ENCODE measurements around the gene DPYSL3. TPM values are rescaled to one million over a fixed set of nuclear protein-coding genes. Genes with fewer than 3 reads are reported as not detected.

The DPYSL3 gene
- total RNA-seq, 2 experiments from 2014 or later = 0.13 to 0.38 TPM

GRCh38 chr5:147523069-147523468 is 13.2 kb upstream of the DPYSL3 start:
- H3K9me3 Mint-ChIP-seq = no peaks in the 10 kb centered on the region
- CTCF ChIA-PET = no interaction called here
- POLR2A ChIA-PET = no interaction called here
- TF ChIP-seq, protein P1, sequence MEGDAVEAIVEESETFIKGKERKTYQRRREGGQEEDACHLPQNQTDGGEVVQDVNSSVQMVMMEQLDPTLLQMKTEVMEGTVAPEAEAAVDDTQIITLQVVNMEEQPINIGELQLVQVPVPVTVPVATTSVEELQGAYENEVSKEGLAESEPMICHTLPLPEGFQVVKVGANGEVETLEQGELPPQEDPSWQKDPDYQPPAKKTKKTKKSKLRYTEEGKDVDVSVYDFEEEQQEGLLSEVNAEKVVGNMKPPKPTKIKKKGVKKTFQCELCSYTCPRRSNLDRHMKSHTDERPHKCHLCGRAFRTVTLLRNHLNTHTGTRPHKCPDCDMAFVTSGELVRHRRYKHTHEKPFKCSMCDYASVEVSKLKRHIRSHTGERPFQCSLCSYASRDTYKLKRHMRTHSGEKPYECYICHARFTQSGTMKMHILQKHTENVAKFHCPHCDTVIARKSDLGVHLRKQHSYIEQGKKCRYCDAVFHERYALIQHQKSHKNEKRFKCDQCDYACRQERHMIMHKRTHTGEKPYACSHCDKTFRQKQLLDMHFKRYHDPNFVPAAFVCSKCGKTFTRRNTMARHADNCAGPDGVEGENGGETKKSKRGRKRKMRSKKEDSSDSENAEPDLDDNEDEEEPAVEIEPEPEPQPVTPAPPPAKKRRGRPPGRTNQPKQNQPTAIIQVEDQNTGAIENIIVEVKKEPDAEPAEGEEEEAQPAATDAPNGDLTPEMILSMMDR (IDR thresholded peaks at IDR 0.05) = no peak
- intact Hi-C loops (cut with micrococcal nuclease) = no loop called here
- H3K4me3 Mint-ChIP-seq = no peak overlapping the region
- ATAC-seq (no peak), DNase-seq (no peak)
- H3K27ac Mint-ChIP-seq = no peak overlapping the region
- H3K27me3 Mint-ChIP-seq = peaks cover 7% of the 10 kb centered on the region
- H3K4me1 Mint-ChIP-seq (ENCODE audit: low read depth) = no peaks in the 10 kb centered on the region
- H3K36me3 Mint-ChIP-seq (ENCODE audit: low read depth) = no peaks in the 10 kb centered on the region

DNA sequence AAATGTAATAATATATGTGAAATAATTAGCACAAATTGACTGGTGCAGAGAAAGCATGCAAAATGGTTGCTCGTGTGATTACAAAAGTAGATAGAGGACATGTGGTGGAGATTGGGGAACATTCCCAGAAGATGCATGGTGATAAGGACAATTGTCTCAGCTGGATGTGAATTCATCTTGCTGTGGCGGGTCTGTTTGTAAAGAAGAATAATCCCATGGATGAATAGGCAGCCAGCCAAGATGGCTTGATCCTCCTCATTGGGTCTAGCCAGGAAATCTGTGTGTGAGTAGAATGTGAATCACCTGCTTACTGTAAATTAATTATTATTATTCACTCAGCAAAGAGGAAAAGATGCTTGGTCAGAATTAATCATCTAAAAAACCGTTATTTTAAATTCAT is 12.6 kb upstream of the DPYSL3 start:
- H3K9me3 Mint-ChIP-seq = no peaks in the 10 kb centered on the region
- POLR2A ChIA-PET = no interaction called here
- no peaks in the 10 kb centered on the region for H3K4me1 Mint-ChIP-seq (ENCODE audit: low read depth)
- CTCF ChIA-PET = no interaction called here
- H3K27ac Mint-ChIP-seq = no peak overlapping the region
- no peaks in the 10 kb centered on the region for H3K36me3 Mint-ChIP-seq (ENCODE audit: low read depth)
- peaks cover 7% of the 10 kb centered on the region for H3K27me3 Mint-ChIP-seq
- TF ChIP-seq, protein P1 (IDR thresholded peaks at IDR 0.05) = no peak
- intact Hi-C loops (cut with micrococcal nuclease) = no loop called here
- ATAC-seq (no peak), DNase-seq (no peak)
- H3K4me3 Mint-ChIP-seq = no peak overlapping the region

- DNase-seq (no peak), ATAC-seq (no peak)
- CTCF ChIA-PET = no interaction called here
- Mint-ChIP-seq H3K4me1 (ENCODE audit: low read depth) (no peaks in the 10 kb centered on the region), H3K36me3 (ENCODE audit: low read depth) (no peaks in the 10 kb centered on the region), H3K9me3 (no peaks in the 10 kb centered on the region), H3K4me3 (no peak overlapping the region), H3K27me3 (peaks cover 7% of the 10 kb centered on the region), H3K27ac (no peak overlapping the region)
- TF ChIP-seq, protein P1 (IDR thresholded peaks at IDR 0.05) = no peak
- POLR2A ChIA-PET = no interaction called here
- intact Hi-C loops (cut with micrococcal nuclease) = no loop called here
Measured at GRCh38 chr5:147520450-147520849, 10.6 kb upstream of the DPYSL3 start.

DNA sequence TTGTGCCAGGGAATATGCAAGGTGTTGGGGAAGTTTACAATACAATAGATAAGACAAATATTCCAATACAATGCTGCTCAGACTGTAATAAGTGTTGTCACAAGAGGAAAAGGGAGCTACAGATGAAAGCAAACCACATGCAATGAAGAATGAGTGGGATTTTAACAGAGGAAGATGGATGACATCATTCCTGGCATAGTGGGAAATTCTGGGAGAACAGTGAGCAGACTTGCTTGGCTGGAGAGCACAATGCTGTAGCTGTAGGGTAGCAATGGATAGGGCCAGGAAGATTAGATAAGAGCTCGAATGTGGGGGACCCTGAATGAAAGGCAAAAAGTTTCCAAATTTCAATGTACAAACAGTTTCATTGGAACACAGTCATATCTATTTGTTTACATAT is 9.5 kb upstream of the DPYSL3 start:
- ChIA-PET CTCF (no interaction called here), POLR2A (no interaction called here)
- intact Hi-C loops (cut with micrococcal nuclease) = no loop called here
- ATAC-seq (no peak), DNase-seq (no peak)
- Mint-ChIP-seq H3K27ac (no peak overlapping the region), H3K4me3 (no peak overlapping the region), H3K36me3 (ENCODE audit: low read depth) (no peaks in the 10 kb centered on the region), H3K9me3 (no peaks in the 10 kb centered on the region), H3K4me1 (ENCODE audit: low read depth) (no peaks in the 10 kb centered on the region), H3K27me3 (peaks cover 4% of the 10 kb centered on the region)
- TF ChIP-seq, protein P1 (IDR thresholded peaks at IDR 0.05) = no peak

DNA sequence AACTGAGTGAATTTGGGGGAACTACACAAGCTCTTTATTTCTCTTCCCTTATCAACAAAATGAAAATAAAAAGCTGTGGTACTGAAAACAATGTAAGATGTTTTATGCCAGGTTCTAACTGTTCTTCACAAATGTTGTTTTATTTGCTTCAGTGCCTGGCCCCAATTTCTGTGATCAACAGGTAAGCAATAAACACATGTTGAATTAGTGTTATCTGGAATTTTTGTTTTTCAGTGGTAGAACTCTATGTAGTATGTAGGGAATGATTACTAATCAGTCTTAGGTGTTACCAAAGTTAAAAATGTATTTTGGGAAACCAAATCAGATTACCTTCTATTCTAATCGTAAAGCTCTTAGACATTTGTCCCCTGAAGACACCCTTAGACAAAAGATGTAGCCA is 7.5 kb upstream of the DPYSL3 start:
- ChIA-PET POLR2A (no interaction called here), CTCF (no interaction called here)
- H3K27me3 Mint-ChIP-seq = peaks cover 11% of the 10 kb centered on the region
- intact Hi-C loops (cut with micrococcal nuclease) = no loop called here
- H3K36me3 Mint-ChIP-seq (ENCODE audit: low read depth) = no peaks in the 10 kb centered on the region
- DNase-seq = no peak
- TF ChIP-seq, protein P1 (IDR thresholded peaks at IDR 0.05) = no peak
- H3K27ac Mint-ChIP-seq = no peak overlapping the region
- H3K9me3 Mint-ChIP-seq = no peaks in the 10 kb centered on the region
- ATAC-seq = no peak
- no peak overlapping the region for H3K4me3 Mint-ChIP-seq
- H3K4me1 Mint-ChIP-seq (ENCODE audit: low read depth) = no peaks in the 10 kb centered on the region
